NCI-H146 (cell line): ENCODE measurements around the gene CUBN.

Source experiments
- DNase-seq: peaks from one replicate; lab custom pipeline; 2025; lab: John Stamatoyannopoulos, UW

The CUBN gene

GRCh38 chr10:17129741-17130140, at the start of gene CUBN:
TSS of gene CUBN (minus strand) at chr10:17129811. CDS start at chr10:17129765, 46 bp downstream.
- no peak for DNase-seq

- no peak for DNase-seq
These were observed 49.4 kb upstream of the CUBN start for GRCh38 chr10:17179002-17179401.

- DNase-seq: no peak
These were observed 48.4 kb upstream of the CUBN start for GRCh38 chr10:17178006-17178405.

- no peak for DNase-seq
These were observed 47.4 kb upstream of the CUBN start for GRCh38 chr10:17177014-17177413.

- DNase-seq: no peak
These were observed 46.5 kb upstream of the CUBN start for GRCh38 chr10:17176091-17176490.

- no peak for DNase-seq
These were observed 45.9 kb upstream of the CUBN start for GRCh38 chr10:17175551-17175950.

GRCh38 chr10:17174626-17175025, 45.0 kb upstream of the CUBN start:
- DNase-seq: no peak

- DNase-seq: no peak
These were observed 41.6 kb upstream of the CUBN start for GRCh38 chr10:17171141-17171641.

GRCh38 chr10:17169803-17170202, 40.2 kb upstream of the CUBN start:
- no peak for DNase-seq

- DNase-seq: no peak
These were observed 37.1 kb upstream of the CUBN start for GRCh38 chr10:17166699-17167098.

- no peak for DNase-seq
These were observed 33.2 kb upstream of the CUBN start for GRCh38 chr10:17162828-17163227.

GRCh38 chr10:17161775-17162174, 32.2 kb upstream of the CUBN start:
- DNase-seq: no peak

- DNase-seq: no peak
These were observed 27.4 kb upstream of the CUBN start for GRCh38 chr10:17157024-17157423.

- DNase-seq: no peak
These were observed 26.2 kb upstream of the CUBN start for GRCh38 chr10:17155826-17156225.

GRCh38 chr10:17154116-17154515, 24.5 kb upstream of the CUBN start:
- no peak for DNase-seq

- no peak for DNase-seq
These were observed 23.7 kb upstream of the CUBN start for GRCh38 chr10:17153321-17153720.

GRCh38 chr10:17151716-17152115, 22.1 kb upstream of the CUBN start:
- no peak for DNase-seq

GRCh38 chr10:17147884-17148489, 18.4 kb upstream of the CUBN start:
- DNase-seq: no peak

GRCh38 chr10:17146892-17147291, 17.3 kb upstream of the CUBN start:
- DNase-seq: no peak

GRCh38 chr10:17145239-17145638, 15.6 kb upstream of the CUBN start:
- no peak for DNase-seq

GRCh38 chr10:17144757-17145156, 15.1 kb upstream of the CUBN start:
- no peak for DNase-seq

- DNase-seq: no peak
These were observed 14.4 kb upstream of the CUBN start for GRCh38 chr10:17144032-17144431.

GRCh38 chr10:17143055-17143690, 13.6 kb upstream of the CUBN start:
- no peak for DNase-seq
